ENCODE data around the gene TIAM2.

The TIAM2 gene

DNA sequence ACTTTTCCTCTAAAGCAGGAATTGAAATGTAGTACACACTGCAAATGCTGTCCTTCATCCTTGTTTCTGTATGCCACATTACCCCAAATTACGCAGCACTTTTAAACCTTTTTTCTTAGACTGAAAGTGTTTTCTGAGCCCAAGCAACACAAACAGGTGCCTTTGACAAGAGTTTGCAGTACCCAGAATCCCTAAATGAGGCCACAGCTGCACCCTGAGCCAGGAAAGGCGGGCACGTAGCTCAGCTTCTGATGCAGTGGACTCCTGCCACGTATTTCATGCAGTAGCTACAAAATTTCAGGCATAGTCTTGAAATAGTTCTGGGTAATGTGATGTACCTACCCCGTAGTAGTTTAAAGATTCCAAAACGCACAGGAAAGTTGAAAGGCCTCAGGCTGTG is 237.7 kb downstream of the TIAM2 start:
- ATAC-seq (ENCODE audit: low read depth), result no peak
- H3K27me3 ChIP-seq (ENCODE audit: insufficient read depth, poor library complexity, severe bottlenecking), result no peaks in the 10 kb centered on the region
- DNase-seq (ENCODE audit: low spot score), result no peak
- H3K4me3 ChIP-seq (ENCODE audit: severe bottlenecking), result no peak overlapping the region
- no peak overlapping the region for H3K27ac ChIP-seq (ENCODE audit: poor library complexity, severe bottlenecking)
- H3K9me3 ChIP-seq (ENCODE audit: severe bottlenecking), result no peaks in the 10 kb centered on the region
- TF ChIP-seq, protein P1, sequence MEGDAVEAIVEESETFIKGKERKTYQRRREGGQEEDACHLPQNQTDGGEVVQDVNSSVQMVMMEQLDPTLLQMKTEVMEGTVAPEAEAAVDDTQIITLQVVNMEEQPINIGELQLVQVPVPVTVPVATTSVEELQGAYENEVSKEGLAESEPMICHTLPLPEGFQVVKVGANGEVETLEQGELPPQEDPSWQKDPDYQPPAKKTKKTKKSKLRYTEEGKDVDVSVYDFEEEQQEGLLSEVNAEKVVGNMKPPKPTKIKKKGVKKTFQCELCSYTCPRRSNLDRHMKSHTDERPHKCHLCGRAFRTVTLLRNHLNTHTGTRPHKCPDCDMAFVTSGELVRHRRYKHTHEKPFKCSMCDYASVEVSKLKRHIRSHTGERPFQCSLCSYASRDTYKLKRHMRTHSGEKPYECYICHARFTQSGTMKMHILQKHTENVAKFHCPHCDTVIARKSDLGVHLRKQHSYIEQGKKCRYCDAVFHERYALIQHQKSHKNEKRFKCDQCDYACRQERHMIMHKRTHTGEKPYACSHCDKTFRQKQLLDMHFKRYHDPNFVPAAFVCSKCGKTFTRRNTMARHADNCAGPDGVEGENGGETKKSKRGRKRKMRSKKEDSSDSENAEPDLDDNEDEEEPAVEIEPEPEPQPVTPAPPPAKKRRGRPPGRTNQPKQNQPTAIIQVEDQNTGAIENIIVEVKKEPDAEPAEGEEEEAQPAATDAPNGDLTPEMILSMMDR (IDR thresholded peaks at IDR 0.05; ENCODE audit: poor library complexity, severe bottlenecking), result no peak
- H3K4me1 ChIP-seq (ENCODE audit: insufficient read depth, poor library complexity, severe bottlenecking), result no peaks in the 10 kb centered on the region
- H3K36me3 ChIP-seq (ENCODE audit: low read depth), result no peaks in the 10 kb centered on the region

DNA sequence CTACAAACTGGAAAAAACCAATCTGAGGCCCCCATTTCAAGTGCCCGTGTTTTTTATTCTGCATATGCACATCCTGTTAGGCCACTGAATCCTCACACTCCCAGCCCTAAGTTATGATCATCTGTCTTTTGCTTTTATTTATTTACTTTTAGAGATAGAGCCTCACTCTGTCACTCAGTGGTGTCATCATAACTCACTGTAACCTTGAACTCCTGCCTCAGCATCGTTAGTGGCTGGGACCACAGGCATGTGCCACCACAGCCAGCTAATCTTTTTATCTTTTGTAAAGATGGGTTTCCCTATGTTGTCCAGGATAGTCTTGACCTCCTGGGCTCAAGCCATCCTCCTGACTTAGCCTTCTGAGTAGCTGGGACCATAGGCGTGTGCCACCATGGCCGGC is 239.1 kb downstream of the TIAM2 start:
- ATAC-seq (ENCODE audit: low read depth), result no peak
- TF ChIP-seq, protein P1 (IDR thresholded peaks at IDR 0.05; ENCODE audit: poor library complexity, severe bottlenecking), result no peak
- DNase-seq (ENCODE audit: low spot score), result no peak
- Histone ChIP-seq H3K4me1 (ENCODE audit: insufficient read depth, poor library complexity, severe bottlenecking) (no peaks in the 10 kb centered on the region), H3K36me3 (ENCODE audit: low read depth) (no peaks in the 10 kb centered on the region), H3K4me3 (ENCODE audit: severe bottlenecking) (no peak overlapping the region), H3K27ac (ENCODE audit: poor library complexity, severe bottlenecking) (no peak overlapping the region), H3K27me3 (ENCODE audit: insufficient read depth, poor library complexity, severe bottlenecking) (no peaks in the 10 kb centered on the region), H3K9me3 (ENCODE audit: severe bottlenecking) (no peaks in the 10 kb centered on the region)

DNA sequence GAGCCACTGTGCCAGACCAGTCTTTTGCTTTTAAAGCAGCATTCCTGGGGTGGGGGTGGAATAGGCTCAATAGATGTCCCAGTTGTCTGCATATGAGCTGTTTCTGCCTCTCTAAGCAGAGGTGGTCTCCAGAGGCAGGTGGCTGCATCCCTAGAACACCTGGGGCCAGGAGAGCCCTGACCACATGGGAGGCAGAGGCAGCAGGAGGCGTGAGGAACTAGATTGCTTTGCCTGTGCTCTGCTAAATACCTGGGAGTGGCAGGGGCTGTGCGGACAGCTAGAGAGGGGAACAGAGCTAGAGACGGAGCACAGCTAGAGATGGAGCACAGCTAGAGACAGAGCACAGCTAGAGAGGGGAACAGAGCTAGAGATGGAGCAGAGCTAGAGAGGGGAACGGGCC is 239.6 kb downstream of the TIAM2 start:
- H3K36me3 ChIP-seq (ENCODE audit: low read depth), result no peaks in the 10 kb centered on the region
- TF ChIP-seq, protein P1 (IDR thresholded peaks at IDR 0.05; ENCODE audit: poor library complexity, severe bottlenecking), result no peak
- ATAC-seq (ENCODE audit: low read depth) (no peak), DNase-seq (ENCODE audit: low spot score) (no peak)
- no peak overlapping the region for H3K4me3 ChIP-seq (ENCODE audit: severe bottlenecking)
- no peaks in the 10 kb centered on the region for H3K4me1 ChIP-seq (ENCODE audit: insufficient read depth, poor library complexity, severe bottlenecking)
- no peaks in the 10 kb centered on the region for H3K9me3 ChIP-seq (ENCODE audit: severe bottlenecking)
- no peaks in the 10 kb centered on the region for H3K27me3 ChIP-seq (ENCODE audit: insufficient read depth, poor library complexity, severe bottlenecking)
- H3K27ac ChIP-seq (ENCODE audit: poor library complexity, severe bottlenecking), result no peak overlapping the region

DNA sequence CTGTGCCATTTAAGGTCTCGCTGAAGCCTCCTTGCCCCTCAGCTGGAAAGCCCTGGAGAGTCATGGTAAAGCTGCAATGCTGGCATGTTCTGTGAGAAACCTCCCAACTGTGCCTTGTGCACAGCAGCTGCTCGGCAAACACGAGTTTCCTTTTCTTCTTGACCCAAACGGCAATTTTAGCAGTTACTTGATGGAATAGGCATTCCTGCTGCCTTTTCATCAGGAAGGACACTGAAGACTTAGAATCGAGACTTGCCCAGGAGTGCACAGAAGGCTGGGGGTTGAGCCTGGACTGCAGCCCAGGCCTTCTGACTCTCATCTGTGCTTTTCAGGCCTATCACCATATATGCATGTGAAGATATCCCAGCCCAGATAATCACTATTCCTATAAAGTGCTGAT is 240.0 kb downstream of the TIAM2 start:
- no peak for DNase-seq (ENCODE audit: low spot score)
- Histone ChIP-seq H3K27me3 (ENCODE audit: insufficient read depth, poor library complexity, severe bottlenecking) (no peaks in the 10 kb centered on the region), H3K9me3 (ENCODE audit: severe bottlenecking) (no peaks in the 10 kb centered on the region), H3K4me3 (ENCODE audit: severe bottlenecking) (no peak overlapping the region), H3K36me3 (ENCODE audit: low read depth) (no peaks in the 10 kb centered on the region), H3K4me1 (ENCODE audit: insufficient read depth, poor library complexity, severe bottlenecking) (no peaks in the 10 kb centered on the region), H3K27ac (ENCODE audit: poor library complexity, severe bottlenecking) (no peak overlapping the region)
- no peak for ATAC-seq (ENCODE audit: low read depth)
- TF ChIP-seq, protein P1 (IDR thresholded peaks at IDR 0.05; ENCODE audit: poor library complexity, severe bottlenecking), result no peak

DNA sequence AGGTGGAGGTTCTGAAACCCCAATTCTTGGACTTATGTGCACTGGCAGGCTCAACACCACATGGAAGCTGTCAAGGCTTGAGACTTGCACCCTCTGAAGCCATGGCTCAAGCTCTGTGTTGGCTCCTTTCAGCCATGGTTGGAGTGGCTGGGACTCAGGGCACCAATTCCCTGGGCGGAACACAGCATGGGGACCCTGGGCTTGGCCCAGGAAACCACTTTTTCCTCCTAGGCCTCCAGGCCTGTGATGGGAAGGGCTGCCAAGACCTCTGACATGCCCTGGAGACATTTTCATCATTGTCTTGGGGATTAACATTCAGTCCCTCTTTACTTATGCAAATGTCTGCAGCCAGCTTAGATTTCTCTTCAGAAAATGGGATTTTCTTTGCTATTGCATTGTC is 242.5 kb downstream of the TIAM2 start:
- Histone ChIP-seq H3K4me1 (ENCODE audit: insufficient read depth, poor library complexity, severe bottlenecking) (no peaks in the 10 kb centered on the region), H3K36me3 (ENCODE audit: low read depth) (no peaks in the 10 kb centered on the region), H3K9me3 (ENCODE audit: severe bottlenecking) (no peaks in the 10 kb centered on the region), H3K27me3 (ENCODE audit: insufficient read depth, poor library complexity, severe bottlenecking) (no peaks in the 10 kb centered on the region), H3K27ac (ENCODE audit: poor library complexity, severe bottlenecking) (no peak overlapping the region), H3K4me3 (ENCODE audit: severe bottlenecking) (no peak overlapping the region)
- DNase-seq (ENCODE audit: low spot score) (no peak), ATAC-seq (ENCODE audit: low read depth) (no peak)
- TF ChIP-seq, protein P1 (IDR thresholded peaks at IDR 0.05; ENCODE audit: poor library complexity, severe bottlenecking), result no peak
